ENCODE results near the gene AKR1D1.
"Not testable (repeated sequence)": the region's sequence is repeated elsewhere in the genome, so short reads cannot be mapped to it uniquely, and the experiment has no call there.

The AKR1D1 gene

DNA sequence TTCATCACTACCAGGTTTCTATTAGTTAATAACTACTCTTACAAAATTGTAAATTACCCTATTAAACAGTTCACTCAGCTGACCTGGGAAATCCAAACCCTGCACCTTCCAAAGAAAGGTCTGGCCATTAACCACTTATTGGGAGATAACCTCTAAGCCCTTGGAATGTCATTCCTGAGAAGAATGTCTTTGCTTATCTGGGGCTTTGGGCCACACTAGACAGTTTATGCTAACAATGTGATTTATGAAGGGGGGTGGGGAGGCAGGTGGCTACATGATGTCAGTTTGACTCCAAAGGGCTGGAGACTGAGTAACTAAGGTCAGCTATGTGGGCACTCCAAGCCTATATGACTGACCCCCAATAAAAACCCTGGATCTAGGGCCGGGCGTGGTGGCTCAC is 50.7 kb downstream of the AKR1D1 start:
- DNase-seq = no peak

DNA sequence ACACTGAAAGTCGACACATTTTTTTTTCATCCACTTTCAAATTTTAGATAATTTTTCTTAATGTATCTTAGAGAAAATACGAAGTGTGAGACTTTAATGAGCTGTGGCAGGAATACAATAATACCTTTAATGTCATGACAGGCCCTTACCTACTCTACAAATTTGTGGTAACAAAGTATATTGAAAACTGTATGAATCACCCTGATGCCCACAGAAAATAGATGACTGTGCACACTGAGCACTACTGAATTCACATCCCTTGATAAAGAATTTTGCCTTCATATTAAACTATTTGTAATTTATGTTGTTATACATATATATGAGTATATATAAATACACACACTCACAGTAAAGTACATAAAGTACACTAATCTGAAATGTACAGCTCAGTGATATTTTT is 51.7 kb downstream of the AKR1D1 start:
- DNase-seq = no peak

DNA sequence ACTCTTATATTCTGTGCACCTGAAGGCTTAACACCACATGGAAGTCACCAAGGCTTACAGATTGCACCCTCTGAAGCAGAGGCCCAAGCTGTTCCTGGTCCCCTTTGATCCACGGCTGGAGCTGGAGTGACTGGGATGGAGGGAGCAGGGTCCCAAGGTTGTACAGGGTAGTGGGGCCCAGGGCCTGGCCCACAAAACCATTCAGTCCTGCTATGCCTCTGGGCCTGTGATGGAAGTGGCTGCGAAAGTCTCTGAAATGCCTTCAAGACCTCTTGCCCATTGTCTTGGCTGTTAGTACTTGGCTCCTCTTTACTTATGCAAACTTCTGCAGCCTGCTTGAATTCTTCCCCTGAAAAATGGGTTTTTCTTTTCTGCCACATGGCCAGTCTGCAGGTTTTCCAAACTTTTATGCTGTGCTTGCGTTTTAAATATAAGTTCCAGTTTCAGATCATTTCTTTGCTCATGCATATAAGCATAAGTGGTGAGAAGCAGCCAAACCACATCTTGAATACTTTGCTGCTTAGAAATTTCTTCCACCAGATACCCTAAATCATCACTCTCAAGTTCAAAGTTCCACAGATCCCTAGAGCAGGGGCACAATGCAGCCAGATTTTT is 53.4 kb downstream of the AKR1D1 start:
- DNase-seq = no peak

DNA sequence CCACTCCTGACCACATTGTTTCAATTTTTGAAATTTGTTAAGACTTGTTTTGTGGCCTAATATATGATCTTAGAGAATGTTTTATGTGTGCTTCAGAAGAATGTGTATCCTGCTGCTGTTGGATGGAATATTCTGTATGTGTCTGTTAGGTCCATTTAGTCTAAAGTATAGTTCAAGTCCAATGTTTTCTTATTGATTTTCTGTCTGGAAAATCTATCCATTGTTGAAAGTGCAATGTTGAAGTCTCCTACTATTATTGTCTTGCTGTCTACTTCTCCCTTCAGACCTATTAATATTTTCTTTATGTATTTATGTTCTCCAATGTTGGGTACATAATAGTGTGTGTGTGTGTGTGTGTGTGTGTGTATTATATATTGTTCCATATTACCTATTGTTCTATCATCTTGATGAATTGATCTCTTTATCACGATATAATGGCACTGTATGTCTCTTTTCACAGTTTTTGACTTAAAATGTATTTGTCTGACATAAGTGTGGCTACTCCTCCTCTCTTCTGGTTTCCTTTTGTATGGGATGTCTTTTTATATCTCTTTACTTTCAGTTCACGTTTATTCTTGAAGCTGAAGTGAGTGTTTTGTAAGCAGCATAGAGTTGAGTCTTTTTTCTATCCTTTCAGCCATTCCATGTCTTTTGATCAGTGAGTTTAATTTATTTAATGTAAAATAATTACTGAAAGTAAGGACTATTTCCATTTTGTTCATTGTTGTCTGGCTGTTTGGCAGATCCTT is 61.3 kb downstream of the AKR1D1 start:
- no peak for DNase-seq

DNA sequence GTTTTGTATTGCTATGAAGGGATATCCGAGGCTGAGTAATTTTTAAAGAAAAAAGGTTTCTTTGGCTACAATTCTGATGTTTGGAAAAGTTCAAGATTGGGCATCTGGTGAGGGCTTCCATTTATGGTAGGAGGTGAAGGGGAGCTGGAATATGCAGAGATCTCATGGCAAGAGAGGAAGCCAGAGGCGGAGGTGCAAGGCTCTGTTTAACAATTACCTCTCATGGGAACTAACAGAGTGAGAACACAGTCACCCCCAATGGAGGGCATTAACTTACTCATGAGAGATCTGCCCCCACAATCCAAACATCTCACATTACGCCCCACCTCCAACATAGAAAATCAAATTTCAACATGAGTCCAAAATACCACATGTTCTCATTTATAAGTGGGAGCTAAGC is 62.0 kb downstream of the AKR1D1 start:
- no peak for DNase-seq

DNA sequence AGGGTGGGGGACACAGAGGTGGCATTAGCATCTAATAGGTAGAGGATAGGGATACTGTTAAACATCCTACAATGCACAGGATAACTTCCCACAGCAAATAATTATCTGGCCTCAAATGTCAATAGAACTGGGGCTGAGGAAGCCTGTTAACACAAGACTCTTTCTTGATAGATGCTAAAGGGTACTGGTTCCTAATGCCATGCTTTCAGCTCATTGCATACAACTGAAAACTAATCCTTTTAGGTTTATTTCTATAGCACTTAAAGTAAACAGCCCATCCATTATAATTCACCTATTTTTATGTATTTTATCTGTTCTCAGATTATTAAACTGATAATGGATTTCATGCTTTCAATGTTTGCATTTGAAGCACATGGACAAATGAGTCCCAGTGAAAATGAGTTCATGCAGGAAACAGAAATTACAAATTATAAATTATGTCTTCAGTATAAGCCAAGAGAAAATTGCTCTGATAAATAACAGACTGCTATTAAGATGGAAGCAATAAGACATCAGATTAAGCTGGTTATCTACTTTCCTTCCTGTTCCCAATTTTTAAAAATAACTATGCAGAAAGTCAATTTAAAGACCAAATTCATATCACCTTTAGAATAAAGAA is 66.4 kb downstream of the AKR1D1 start:
- DNase-seq = no peak

DNA sequence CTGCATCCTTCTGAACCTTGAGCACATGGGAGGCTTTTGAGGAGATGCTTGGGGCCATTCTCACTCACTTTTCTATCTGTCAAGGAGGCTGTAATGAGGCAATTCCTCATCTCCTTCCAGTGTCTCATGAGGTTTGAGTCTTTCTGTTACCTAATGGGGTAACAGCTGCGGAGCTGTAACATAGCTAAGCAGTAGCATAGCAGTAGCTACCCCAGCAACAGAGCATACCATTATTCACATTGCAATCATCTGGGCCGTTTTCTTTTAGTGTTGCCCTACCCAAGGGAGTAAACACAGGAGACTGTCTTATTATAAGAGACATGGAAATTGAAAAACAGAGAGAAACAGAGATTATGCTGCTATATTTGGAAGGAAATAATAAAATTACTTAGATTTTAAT is 68.7 kb downstream of the AKR1D1 start:
- no peak for DNase-seq

DNA sequence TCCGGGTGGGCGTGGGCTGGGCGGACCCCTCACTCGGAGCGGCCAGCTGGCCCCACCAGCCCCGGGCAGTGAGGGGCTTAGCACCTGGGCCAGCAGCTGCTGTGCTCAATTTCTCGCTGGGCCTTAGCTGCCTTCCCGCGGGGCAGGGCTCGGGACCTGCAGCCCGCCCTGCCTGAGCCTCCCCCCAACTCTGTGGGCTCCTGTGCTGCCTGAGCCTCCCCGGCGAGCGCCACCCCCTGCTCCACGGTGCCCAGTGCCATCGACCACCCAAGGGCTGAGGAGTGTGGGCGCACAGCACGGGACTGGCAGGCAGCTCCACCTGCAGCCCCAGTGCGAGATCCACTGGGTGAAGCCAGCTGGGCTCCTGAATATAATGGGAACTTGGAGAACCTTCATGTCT is 70.0 kb downstream of the AKR1D1 start:
- DNase-seq = not testable (repeated sequence)

DNA sequence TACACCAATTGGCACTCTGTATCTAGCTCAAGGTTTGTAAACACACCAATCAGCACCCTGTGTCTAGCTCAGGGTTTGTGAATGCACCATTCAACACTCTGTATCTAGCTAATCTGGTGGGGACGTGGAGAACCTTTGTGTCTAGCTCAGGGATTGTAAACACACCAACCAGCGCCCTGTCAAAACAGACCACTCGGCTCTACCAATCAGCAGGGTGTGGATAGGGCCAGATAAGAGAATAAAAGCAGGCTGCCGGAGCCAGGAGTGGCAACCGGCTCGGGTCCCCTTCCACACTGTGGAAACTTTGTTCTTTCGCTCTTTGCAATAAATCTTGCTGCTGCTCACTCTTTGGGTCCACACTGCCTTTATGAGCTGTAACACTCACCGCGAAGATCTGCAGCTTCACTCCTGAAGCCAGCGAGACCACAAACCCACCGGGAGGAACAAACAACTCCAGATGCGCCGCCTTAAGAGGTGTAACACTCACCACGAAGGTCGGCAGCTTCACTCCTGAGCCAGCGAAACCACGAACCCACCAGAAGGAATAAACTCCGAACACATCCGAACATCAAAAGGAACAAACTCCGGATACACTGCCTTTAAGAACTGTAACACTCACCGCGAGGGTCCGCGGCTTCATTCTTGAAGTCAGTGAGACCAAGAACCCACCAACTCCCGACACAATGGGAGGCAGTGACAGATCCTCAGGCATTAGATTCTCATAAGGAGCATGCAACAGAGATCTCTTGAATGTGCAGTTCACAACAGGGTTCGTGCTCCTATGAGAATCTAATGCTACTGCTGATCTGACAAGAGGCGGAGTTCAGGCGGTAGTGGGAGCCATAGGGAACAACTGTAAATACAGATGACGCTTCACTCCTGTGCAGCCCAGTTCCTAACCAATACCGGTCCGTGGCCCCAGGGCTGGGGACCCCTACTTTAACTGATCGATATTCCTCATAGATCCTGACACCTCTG is 70.8 kb downstream of the AKR1D1 start:
- not testable (repeated sequence) for DNase-seq

DNA sequence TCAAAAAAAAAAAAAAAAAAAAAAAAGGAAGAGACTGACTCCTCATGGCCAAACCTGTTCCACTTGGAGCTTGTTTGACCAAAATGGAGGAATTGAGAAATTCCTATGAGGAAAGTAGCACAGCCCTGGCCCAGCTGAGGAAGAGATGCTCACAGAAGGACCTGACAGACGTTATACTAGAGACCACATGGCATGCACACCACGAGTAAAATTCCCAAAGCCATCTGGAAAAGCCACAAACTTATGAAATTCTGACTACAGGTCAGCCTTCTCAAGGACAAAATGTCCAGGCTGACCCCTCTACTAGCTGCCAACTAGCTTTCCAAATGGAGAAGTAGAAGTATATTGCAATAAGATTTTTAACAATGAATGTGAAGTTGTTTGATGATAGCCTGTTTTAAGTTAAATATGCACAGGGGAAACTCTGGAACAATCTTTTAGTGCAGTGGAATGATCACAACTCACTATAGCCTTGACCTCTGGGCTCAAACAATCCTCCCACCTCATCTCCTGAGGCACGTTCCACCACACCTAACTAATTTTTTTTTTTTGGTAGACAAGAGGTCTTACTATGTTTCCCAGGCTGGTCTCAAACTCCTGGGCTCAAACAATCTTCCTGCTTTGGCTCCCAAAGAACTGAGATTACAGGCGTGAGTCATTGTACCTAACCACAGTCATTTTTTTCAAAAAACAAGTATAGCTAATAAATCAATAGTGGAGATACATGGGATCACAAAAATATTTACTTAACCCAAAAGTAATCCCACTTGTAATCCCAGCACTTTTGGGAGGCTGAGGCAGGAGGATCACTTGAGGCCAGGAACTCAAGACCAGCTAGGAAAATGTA is 75.7 kb downstream of the AKR1D1 start:
- DNase-seq = no peak

DNA sequence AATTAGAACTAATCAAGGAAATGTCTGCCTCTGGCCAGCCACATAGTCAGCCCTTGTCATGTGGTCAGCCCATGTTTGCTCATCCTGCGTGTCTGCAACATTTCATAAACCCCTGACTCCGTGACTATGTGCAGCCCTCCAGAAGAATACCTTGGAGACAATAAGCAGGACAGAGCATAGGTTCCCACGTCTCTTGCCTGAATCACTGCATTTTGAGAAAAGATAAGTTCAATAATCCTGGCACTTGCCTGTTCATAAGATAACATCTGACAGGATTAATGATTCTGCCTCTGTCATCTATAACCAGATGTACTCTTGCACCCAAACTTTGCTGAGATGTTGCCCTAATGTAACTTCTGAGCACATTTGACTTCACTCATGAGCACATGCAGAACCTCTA is 78.4 kb downstream of the AKR1D1 start:
- no peak for DNase-seq

DNA sequence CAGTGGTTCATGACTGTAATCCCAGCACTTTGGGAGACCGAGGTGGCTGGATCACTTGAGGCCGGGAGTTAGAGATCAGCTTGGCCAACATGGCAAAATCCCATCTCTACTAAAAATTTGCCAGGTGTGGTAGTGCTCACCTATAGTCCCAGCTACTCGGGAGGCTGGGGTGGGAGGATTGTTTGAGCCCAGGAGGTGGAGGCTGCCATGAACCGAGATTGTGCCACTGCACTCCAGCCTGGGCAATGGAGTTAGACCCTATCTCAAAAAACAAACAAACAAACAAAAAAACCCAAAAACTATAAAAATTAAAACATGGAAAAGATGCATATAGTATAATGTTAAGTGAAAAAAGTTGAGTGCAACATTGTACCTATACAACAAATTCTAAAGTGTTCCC is 81.4 kb downstream of the AKR1D1 start:
- no peak for DNase-seq

DNA sequence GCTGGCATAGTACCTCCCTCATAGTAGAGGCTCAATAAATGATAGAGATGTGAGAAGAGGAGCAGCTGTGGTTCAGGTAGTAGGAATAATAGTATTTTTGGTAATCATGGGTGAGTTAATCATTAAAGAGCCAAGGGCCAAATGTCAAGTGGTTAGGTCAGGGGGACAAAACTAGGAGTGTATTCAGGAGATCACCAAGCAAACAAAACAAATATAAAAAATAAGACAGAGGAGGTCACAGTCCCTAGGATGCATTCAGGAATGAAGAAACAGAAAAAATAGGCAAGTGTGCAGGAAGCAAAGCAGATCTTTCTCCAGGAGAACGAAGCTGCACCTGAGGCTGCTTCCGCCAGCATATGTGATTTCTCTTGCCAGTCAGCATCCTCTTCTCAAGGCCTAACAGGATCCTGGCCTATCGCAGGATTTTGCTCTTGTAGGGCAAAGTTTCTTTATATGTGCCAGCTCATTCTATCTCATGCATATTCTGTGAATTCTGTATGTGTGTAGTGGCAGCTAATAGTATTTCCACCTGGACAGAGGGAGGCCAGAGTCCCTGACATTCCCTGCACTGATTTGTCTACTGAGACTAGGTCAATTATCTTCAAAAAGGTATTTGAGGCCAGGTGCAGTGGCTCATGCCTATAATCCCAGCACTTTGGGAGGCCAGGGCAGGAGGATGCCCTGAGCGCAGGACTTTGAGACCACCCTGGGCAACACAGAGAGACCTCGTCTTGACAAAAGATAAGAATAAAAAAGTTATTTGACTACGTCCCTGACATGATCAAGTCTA is 82.7 kb downstream of the AKR1D1 start:
- no peak for DNase-seq

DNA sequence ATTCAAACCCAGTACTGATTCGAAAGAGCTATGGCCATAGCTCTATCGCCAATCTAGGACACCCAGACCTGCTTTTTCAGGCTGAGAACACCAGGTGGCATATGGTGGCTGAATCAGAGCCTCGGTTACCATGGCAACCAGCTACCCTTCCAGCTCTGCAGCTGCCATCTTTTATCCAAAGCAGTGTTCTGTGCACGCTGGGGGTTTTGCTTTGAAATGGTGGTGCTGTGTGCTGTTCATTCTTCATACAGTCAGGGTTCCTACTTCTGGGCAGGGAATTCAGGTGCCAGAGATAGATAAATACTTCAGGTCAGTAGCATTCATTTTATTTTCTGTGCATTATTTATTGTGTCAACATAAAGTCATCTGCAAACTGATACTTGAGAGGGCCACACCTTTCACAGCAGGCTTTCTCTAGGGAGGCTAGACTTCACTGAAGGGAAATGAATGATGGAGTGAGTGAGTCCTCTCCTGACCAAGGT is 85.4 kb downstream of the AKR1D1 start:
- DNase-seq = peak; percentile 95

DNA sequence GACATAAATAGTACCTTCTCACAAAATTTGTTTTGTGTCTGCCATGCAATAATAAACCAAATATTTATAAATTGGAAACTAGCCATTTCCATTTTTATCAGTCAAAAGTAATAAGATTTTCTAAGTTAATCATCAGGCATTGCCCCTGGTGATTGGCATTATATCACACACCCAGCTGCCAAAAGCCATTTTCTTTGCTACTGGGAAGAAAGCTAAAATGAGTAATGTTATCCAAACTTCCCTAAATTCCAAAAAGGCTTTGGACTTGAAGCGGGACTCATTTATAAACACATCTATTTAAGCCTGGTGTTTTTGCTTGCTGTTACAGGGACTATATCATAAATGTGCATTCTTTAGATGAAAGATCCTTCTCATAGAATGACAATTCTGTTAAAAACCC is 86.0 kb downstream of the AKR1D1 start:
- DNase-seq = no peak

DNA sequence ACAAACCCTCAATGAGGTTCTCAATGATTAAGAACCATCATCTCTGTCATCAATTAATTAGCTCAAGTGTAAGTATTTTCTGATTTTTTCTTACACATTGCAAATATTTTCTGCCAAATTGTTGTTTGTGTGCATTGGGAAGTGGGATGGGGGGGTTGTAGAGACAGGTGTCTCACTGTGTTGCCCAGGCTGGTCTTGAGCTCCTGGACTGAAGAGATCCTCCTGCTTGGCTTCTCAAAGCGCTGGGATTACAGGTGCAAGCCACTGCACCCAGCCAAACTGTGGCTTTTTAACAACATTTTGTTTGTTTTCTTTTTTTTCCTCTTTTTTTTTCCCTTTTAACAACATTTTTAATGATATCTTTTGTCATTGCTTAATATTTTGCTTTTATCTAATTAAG is 87.5 kb downstream of the AKR1D1 start:
- no peak for DNase-seq

DNA sequence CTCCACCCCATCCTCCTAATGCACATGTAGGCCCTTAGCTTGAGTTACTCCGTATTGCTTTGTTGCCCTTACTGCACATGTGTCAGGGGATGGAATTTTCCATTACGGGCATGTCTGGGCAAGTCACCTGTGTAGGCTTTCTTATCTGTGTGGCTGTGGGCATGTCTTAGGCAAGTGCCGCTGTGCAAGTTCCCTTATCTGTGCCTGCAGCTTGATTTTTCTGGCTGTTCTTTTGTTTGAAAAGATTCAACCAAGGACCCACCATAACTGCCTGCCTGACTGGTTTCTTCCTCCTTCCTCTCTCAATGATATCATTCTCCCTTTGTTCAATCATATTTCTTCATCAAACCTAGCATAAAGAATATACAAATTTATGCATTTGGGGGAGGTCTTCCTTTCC is 88.5 kb downstream of the AKR1D1 start:
- DNase-seq = no peak

DNA sequence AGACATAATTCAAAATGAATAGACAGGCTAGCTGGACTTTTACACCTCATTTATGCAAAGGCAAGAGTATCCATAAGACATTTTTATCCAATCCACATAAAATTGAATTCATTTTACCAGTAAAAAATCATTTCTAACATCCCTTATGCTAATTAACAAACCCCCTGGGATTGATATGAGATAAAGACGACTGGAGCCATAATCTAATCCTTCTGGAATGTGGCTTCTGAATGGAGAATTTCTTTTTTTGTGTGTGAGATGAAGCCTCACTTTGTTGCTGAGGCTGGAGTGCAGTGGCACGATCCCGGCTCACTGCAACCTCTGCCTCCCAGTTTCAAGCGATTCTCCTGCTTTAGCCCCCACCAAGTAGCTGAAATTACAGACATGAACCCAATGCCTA is 90.4 kb downstream of the AKR1D1 start:
- DNase-seq = no peak

DNA sequence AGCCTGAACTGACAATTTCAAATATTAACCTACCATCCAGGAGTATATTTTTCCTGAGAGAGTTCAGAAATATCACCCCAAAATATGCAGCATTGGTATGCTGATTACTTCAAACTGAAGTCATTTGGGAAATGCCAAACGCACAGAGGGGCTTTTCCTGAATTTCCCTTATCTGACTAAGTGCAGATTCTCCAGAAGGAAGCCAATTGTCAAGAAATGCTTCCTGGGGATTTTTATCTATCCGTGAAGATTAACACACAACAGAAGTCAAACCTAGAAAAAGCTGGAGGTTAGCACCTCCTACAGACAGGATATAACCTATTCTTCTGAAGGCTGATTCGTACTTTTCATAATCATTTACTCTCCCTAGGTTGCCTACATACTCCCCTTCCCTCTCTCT is 91.0 kb downstream of the AKR1D1 start:
- no peak for DNase-seq

DNA sequence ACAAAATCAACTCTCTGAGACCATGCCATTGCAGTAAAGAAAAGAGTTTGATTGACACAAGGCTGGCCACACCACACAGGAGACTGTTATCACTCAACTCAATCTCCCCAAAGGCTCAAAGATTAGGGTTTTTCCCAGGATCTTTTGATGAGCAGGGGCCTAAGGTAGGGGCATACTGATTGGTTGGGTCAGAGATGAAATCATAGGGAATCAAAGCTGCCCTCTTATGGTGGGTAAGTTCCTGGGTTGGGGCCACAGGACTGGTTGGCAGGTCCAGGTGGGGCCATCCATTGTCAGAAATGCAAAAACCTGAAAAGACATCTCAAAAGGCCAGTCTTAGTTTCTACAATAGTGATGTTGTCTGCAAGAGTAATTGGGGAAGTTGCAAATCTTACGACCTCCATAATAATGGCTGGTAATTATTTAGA is 91.6 kb downstream of the AKR1D1 start:
- DNase-seq = no peak
